ENCODE data around the gene ITIH1.

The ITIH1 gene

DNA sequence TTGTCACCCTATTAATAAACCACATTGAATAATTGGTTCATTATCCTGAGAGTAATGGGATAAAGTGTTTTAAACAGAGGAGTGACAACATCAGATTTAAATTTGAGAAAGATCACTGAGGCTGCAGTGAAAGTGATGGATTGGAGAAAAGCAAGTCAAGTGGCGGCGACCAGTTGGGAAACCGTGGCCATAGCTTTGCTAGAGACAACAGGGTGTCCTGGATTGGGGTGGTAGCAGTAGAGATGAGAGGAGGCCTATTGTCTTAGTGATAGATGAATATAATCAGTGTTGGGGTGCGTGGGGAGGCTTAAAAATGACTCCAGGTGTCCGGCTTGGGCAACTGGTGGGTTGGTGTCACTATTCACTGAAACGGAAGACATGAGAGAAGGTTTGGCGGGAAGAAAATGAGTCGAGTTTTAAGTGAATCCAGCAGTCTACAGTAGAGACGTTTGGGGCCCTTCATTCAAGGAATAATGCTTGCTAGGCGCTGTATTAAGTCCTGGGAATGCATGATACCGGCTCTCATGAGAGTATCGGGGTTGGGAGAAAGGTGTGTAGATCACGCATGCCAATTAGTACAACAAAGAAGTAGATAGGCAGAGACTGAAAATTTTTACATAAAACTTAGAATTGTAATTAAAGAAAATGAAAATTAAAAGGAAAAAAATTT is 7.5 kb upstream of the ITIH1 start:
- no peak for DNase-seq (ENCODE audit: low read depth)
- no peak for TF ChIP-seq CTCF (IDR thresholded peaks at IDR 0.05; ENCODE audit: control insufficient read depth, extremely low read depth, insufficient read depth)
- H3K4me3 ChIP-seq (ENCODE audit: low read depth, low read length) = peak overlapping the region; percentile 65

DNA sequence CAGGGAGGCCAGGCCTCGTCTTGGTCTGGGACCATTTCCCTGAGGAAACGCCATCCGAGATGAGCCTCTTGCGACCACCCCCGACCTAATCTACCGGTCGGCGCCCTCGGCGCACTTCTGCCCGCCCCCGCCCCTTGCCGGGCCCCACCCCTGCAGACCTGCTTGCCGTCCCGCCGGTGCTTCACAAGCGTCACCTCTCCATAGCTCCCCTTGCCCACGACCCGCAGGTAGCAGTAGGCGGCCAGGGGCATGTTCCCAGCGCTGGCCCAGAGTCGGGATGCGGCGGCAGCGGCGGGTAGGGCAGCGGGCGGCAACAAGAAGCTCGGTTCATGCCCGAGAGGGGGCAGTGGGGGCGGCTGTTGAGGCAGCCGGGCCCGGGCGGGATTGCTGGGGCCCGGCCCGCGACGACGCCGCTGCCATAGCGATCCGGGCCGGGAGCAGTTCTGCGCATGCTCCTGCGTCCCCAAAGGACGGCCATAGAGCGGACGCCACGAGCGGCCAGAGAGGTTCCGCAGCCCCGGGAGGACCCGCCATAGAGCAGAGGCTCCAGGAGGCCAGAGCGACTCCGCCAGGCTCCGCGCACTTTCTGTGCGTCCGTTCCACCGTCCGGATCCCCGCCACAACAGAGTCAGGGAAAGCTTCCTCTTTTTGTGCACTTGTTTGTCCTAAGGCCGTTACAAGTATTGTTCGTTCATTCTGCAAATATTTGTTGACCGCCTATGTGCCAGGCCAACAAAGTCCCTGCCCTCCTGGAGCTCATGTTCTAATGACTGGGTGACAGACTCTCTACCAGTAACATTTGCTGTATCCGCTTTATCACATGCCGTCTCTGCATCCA is 6.7 kb upstream of the ITIH1 start, which contains the start of gene NEK4:
Gene NEK4 (minus strand): TSS at position 445 of the 838 bp plus-strand sequence. CDS start 194 bp downstream, at position 251.
- DNase-seq (ENCODE audit: low read depth) = peak; percentile 63
- no peak for TF ChIP-seq CTCF (IDR thresholded peaks at IDR 0.05; ENCODE audit: control insufficient read depth, extremely low read depth, insufficient read depth)
- H3K4me3 ChIP-seq (ENCODE audit: low read depth, low read length) = peak within 1 kb of the TSS; percentile 65

DNA sequence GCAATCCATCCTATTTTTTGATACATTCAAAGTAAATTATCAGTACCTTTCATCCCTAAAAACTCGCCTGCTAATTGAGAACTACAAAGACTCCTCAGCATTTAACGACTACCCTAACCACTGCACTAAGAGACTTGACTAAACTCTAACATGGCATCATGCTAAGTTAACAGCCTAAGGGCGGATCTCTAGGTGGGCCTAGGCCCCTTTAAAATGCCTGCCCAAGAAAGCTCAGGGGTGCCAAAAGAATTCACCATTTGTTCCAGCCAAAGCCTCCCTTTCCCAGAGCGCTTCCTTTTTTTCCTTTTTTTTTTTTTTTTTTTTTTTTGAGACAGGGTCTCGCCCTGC is 6.1 kb upstream of the ITIH1 start:
- H3K4me3 ChIP-seq (ENCODE audit: low read depth, low read length) = peak overlapping the region; percentile 65
- no peak for TF ChIP-seq CTCF (IDR thresholded peaks at IDR 0.05; ENCODE audit: control insufficient read depth, extremely low read depth, insufficient read depth)
- no peak for DNase-seq (ENCODE audit: low read depth)

DNA sequence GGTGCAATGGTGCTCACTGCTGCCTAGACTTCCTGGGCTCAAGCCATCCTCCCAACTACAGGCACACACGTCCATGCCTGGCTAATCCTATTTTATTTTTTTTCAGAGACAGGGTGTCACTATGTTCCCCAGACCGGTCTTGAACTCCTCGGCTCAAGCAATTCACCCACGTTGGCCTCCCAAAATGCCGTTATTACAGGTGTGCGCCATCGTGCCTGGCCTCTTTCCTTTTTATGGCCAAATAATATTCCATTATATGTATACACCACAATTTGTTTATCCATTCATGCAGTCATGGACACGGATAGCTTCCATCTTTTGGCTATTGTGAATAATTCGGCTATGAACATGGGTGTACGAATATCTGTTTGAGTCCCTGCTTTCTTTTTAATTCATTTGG is 5.7 kb upstream of the ITIH1 start:
- TF ChIP-seq CTCF (IDR thresholded peaks at IDR 0.05; ENCODE audit: control insufficient read depth, extremely low read depth, insufficient read depth) = no peak
- peak overlapping the region; percentile 65 for H3K4me3 ChIP-seq (ENCODE audit: low read depth, low read length)

GRCh38 chr3:52773361-52774065 is 3.9 kb upstream of the ITIH1 start:
- DNase-seq (ENCODE audit: low read depth) = no peak
- H3K4me3 ChIP-seq (ENCODE audit: low read depth, low read length) = no peak overlapping the region
- TF ChIP-seq CTCF (IDR thresholded peaks at IDR 0.05; ENCODE audit: control insufficient read depth, extremely low read depth, insufficient read depth) = no peak

More for the DNA sequence above, 5.7 kb upstream of the ITIH1 start:
- no peak for DNase-seq (ENCODE audit: low read depth)

- no peak overlapping the region for H3K4me3 ChIP-seq (ENCODE audit: low read depth, low read length)
- TF ChIP-seq CTCF (IDR thresholded peaks at IDR 0.05; ENCODE audit: control insufficient read depth, extremely low read depth, insufficient read depth) = no peak
- DNase-seq (ENCODE audit: low read depth) = no peak
Observed at GRCh38 chr3:52774066-52774713, 3.2 kb upstream of the ITIH1 start.
